Putamen (tissue), 1 donor: Measurements from ENCODE around the gene RPN1.
A peak's percentile ranks its signal among the peaks of the same experiment; 100 is the strongest.
"Not testable (repeated sequence)": the region's sequence is repeated elsewhere in the genome, so short reads cannot be mapped to it uniquely, and the experiment has no call there.

Source experiments
- DNase-seq: peaks from one replicate; pipeline ENCODE4 v3.0.0-alpha.2; 2016; ENCODE audit warnings: low spot score

RPN1 gene

GRCh38 chr3:128609294-128609693 is 41.3 kb downstream of the RPN1 start:
- DNase-seq = no peak

- DNase-seq = no peak
These were observed 42.9 kb downstream of the RPN1 start for GRCh38 chr3:128607710-128608048.

- no peak for DNase-seq
These were observed 44.5 kb downstream of the RPN1 start for GRCh38 chr3:128606094-128606493.

- DNase-seq = no peak
These were observed 45.2 kb downstream of the RPN1 start for GRCh38 chr3:128605091-128606046.

DNA sequence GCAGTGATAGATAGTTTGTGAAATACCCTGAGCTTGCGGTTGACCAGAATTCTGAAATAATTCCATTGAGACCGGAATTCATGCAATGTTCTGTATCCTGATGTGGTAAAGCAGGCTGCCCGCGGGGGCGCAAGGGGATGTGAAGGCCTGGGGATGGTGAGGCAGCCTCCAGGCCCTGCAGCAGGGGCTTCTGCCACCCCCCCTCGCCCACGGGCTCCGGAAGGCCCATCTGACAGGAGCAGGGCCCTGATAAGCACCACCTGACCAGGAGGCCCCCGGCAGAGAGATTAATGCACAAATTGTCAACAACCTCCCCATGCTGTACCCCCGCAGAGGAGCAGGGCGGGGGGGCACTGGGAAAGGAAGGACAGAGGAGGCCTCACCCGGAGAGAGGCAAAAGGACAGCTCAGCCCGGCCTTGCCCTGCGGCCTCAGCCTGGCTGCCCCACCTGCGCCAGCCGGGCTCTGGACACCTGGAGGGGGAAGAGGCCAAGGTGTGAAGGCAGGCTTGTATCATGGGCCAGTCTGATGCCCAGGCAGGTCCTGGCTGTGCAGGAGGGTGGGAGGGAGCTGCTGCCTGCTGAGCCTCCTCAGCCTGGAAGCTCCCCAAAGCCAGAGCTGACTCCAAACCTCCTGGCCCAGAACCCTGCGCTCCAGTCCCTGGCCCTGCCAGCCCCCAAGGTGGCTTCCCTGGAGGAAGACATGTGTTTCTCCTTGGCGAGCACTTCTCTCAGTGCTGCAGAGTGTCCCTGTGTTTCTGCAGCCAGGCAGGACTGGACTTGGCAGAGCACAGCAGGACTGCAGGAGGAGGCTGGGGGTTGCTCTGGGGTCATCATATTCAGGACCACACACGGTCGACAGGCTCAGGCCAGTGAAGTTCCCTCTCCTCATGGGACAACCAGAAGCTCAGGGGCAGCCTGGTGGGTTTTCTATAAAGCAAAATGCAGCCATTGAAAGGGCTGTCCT is 46.5 kb downstream of the RPN1 start:
- DNase-seq = no peak

DNA sequence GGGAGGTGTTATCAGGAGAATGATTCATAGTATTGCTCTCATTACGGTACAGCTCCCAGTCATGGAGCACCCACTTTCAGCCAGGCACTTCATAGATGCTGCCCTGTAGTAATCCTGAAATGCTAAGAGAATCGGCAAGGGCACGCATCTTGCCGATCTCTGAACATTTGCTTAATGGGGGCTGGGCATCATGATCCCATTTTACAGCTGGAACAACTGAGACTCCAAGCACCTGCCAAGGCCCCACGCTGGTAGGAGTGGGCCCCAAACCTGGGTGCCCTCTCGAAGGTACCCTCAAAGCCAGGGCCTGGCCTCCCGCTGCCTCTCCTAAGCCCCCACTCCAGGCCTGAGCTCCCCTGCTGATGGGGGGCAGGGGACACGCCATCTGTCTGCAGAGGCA is 47.3 kb downstream of the RPN1 start:
- no peak for DNase-seq

DNA sequence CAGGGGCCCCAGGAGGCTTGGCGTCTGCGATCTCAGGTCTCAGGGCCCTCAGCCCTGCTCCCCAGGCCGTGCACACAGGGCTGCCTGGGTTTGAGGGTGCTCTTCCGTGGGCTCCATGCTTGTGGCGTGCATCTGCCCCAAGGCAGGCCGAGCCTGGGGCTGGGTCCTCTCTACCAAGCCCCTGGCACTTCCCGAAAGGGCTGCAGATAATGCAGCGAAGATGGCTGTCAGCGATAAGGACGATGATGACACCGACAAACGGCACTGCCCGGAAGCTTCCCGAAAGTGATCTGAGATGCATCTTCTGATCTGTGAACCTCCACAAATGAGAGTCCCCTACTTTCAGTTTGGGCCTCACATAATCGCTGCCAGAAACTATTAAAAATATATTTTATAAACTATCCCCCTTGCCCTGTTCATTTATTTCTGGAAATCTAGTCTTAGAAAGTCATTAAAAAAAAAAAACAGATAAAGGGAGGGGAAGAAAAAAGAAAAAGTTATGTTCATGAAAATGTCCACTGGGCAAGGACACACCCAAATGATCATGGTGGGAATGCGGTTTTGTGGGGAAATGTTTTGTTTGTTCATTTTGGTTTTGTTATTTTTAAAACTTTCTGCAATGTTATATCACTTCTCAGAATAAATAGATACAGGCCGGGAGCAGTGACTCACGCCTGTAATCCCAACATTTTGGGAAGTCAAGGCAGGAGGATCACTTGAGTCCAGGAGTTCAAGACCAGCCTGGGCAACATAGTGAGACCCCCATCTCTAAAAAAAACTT is 51.5 kb downstream of the RPN1 start:
- DNase-seq = no peak

- DNase-seq = no peak
These were observed 52.7 kb downstream of the RPN1 start for GRCh38 chr3:128597900-128598299.

- no peak for DNase-seq
These were observed 57.8 kb downstream of the RPN1 start for GRCh38 chr3:128592864-128593263.

GRCh38 chr3:128591738-128592426 is 58.7 kb downstream of the RPN1 start:
- DNase-seq = no peak

DNA sequence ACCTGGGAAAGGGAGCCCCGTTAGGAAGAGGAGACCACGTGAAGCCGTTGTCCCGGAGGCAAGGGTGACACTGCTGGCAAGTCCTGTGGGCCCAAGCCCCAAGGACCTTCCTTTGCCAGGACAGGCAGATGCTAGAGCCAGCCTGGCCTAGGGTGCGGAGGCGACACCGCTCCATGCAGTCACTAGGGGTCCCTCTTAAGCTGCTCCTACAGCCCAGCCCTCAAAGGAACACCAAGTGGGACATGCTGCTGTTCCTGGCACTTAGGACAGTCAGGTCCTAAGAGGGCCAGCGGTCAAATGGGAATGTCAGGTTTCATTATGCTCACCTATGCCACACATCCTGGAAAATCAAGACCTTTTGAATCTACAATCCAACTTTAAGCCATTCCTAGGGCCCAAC is 59.7 kb downstream of the RPN1 start:
- DNase-seq = no peak

GRCh38 chr3:128589985-128590384 is 60.6 kb downstream of the RPN1 start:
- DNase-seq = not testable (repeated sequence)

- no peak for DNase-seq
These were observed 62.5 kb downstream of the RPN1 start for GRCh38 chr3:128588147-128588546.

DNA sequence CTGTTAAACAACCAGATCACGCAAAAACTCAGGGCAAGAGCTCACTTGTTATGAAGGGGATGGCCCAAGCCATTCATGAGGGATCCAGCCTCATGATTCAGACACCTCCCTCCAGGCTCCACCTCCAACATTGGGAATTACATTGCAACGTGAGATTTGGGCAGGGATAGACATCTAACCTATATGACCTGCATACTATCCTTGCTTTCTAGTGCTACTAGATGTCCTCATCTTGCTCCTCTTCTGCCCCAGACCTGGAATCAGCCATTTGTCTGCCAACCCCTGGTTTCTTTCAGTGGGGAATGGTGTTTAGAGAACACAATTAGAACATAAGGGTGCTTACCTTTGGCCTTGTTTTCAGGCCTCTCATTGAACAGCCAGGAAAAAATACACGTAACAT is 63.2 kb downstream of the RPN1 start:
- no peak for DNase-seq

- DNase-seq = not testable (repeated sequence)
These were observed 63.7 kb downstream of the RPN1 start for GRCh38 chr3:128586932-128587331.

GRCh38 chr3:128586391-128586790 is 64.2 kb downstream of the RPN1 start:
- DNase-seq = not testable (repeated sequence)

DNA sequence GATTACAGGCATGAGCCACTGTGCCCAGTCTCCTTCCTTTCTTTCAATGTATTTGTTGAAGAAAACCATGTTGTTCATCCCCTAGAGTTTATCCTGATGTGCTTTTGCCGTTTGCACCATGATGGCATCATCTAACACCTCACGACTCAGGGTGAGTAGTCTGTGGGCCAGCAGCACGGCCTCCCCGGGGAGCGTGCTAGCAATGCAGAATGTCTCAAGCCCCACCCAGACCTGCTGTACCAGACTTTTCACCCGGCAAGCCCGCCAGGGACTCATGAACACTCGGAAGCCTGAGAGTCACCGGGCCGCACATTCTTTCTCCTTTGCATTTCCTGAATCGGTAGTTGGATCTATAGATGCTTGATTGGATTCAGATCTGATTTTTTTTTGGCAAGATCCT is 64.6 kb downstream of the RPN1 start:
- no peak for DNase-seq

DNA sequence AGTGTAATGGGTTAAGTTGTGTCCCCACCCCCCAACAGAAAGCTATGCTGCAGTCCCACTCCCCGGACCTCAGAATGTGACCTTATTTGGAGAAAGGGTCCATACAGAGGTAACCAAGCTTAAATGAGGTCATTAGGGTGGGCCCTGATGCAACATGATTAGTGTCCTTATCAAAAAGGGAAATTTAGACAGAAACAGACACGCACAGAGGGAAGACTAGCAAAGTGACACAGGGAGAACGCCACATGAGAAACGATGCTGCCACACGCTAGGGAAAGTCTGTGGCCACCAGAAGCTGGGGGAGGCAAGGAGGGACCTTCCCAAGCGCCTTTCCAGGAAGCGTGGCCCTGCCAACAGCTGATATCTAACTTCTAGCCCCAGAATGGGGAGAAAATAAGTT is 65.4 kb downstream of the RPN1 start:
- DNase-seq = no peak

DNA sequence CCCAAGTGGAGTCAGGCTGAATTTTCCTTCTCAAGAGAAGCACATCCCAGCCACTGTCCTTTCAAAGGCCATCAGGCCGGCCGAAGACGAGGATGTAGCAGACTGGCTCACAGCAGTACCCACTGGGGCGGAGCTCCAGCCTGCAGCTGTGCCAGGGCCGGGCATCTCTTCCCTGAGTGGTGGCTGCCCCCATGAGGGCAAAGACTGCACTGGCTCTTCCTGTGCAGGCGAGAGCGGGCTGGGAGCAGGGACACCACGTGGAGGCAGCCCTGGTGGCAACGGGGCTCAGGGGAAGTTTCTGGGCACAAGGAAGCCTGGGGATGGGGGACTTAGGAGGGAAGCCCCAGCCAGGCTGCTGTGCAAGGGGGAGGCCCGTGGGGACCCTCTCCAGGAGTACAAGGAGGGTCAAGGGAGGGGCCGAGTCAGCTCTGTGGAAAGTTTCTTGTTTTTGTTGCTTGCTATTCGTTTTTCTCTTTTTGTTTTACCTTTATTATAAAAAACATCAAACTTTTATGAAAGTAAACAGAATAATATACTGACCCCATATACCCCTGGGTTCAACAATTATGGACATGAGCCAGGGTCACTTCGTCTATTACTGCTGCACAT is 66.1 kb downstream of the RPN1 start:
- peak; percentile 71 for DNase-seq

GRCh38 chr3:128581566-128581965 is 69.1 kb downstream of the RPN1 start:
- no peak for DNase-seq

DNA sequence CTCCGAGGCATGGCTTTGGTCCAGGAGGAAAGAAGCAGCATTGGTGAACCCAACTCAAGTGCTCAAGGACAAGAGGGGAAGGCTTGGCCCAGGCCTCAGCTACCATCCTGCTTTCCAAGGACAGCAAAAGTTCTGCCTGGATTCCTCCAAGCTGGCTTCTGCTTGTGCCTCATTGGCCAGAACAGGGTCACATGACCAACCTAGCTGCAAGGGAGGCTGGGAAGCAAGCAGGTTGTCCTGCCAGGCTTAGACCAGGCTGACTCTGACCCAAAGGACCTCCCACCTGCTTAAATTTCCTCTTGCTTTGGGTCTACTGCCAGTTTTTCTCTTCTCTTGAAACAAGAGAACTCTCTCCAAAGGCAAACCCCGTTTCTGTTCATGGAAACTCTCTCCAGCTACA is 70.7 kb downstream of the RPN1 start:
- no peak for DNase-seq
